ENCODE results near the gene CTNNBIP1.

GRCh38 chr1:9892563-9893528 lies 17.2 kb downstream of the CTNNBIP1 start:
- TF ChIP-seq, protein P1, sequence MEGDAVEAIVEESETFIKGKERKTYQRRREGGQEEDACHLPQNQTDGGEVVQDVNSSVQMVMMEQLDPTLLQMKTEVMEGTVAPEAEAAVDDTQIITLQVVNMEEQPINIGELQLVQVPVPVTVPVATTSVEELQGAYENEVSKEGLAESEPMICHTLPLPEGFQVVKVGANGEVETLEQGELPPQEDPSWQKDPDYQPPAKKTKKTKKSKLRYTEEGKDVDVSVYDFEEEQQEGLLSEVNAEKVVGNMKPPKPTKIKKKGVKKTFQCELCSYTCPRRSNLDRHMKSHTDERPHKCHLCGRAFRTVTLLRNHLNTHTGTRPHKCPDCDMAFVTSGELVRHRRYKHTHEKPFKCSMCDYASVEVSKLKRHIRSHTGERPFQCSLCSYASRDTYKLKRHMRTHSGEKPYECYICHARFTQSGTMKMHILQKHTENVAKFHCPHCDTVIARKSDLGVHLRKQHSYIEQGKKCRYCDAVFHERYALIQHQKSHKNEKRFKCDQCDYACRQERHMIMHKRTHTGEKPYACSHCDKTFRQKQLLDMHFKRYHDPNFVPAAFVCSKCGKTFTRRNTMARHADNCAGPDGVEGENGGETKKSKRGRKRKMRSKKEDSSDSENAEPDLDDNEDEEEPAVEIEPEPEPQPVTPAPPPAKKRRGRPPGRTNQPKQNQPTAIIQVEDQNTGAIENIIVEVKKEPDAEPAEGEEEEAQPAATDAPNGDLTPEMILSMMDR (IDR thresholded peaks at IDR 0.05; ENCODE audit: extremely low read depth in 1 of 2, insufficient read depth in 1 of 2, low read depth in 1 of 2, low read length in 2 of 2) = no peak
- no peak for TF ChIP-seq EZH2 (IDR thresholded peaks at IDR 0.05; ENCODE audit: borderline replicate concordance, low read depth, low read length, severe bottlenecking)
- peak; percentile 45 for TF ChIP-seq FOS (IDR thresholded peaks at IDR 0.05; ENCODE audit: borderline replicate concordance, insufficient read depth, low read length)
- no peak for TF ChIP-seq MYC (IDR thresholded peaks at IDR 0.05; ENCODE audit: low read depth, low read length)
- peak; percentile 15 for TF ChIP-seq POLR2A (IDR thresholded peaks at IDR 0.05; ENCODE audit: low read depth, low read length)
- TF ChIP-seq POLR2AphosphoS5 (IDR thresholded peaks at IDR 0.05; ENCODE audit: insufficient read depth, low read depth, low read length) = no peak
- no peak for TF ChIP-seq GATA2 (IDR thresholded peaks at IDR 0.05; ENCODE audit: insufficient read depth, insufficient read length, low read depth, low read length)
